ENCODE data around the gene SNCAIP.
"Not testable (repeated sequence)": the region's sequence is repeated elsewhere in the genome, so short reads cannot be mapped to it uniquely, and the experiment has no call there.

The SNCAIP gene

DNA sequence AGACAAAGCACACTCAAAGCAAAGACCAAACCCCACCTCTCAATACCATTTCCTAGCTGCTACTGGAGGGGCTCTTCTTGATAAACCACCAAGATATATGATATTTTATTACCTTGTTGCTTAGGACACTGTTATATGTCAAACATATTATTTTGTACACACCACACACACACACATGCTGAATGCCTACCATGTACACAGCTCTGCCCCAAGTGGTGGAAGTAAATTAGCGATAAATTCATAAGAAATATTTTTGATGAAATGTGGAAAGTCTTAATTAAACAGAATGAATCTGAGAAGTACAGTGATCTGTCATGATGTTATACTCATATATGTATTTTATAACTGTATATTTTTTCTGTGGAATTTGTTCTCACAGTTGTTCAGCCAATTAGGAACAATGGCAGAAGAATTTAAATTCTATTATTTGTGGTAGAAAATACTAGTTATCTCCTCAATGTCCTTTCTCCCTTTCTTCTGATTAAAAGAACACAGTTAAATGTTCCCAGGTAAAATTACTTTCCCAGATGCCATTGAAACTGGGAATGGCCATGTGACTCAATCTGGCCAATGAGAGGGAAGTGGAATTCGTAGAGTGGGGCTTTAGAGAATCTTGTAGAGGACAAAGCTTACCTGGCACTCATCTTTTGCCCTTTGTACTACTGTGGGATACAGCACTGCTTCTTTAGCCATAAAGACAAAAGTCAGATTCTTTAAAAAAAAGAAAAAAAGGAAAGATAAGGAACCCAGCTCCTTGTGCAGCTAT is 156.5 kb downstream of the SNCAIP start:
- no peak for DNase-seq

DNA sequence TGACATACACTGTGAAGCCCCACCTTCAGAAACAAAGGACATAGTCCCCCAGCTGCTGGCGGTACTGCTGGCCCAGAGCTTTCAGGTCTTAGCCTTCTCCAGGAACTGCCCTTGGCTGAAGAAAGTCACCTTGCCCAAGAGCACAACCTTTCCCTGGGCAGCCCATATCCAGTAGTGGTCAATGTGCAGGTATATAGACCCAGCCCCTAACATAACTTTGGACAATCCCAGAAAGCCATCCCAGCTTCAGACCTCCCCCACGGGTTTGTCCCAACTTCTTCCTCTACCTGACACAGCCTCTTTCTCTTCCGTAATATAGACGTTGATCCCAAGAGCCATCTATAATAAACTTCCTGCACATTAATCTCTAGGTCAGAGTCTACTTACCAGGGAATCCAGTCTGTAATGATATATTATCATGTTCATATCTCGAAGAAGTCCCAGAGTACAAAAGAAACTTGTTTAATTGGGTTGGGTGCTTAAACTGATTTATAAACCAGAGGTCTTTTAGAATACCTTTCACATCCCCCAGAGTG is 157.4 kb downstream of the SNCAIP start:
- DNase-seq, result no peak

DNA sequence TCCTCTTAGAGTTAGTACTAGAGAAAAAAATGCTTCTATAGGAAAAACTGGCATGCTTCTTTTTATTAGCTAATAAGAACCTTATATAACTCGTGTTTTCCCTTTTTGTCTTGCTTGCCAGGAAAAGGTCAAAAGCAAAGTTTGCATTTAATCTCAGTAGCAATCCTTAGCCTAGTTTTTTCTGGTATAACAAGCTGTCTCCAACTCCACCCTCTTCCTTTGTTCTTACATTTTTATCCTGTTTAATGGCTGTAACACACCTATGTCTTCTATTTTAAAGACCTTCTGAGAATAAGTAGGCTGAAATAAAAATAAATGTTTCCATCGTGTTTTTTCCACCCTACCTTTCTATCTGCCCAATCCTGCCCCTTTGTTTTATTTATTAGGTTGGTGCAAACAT is 158.3 kb downstream of the SNCAIP start:
- DNase-seq, result no peak

DNA sequence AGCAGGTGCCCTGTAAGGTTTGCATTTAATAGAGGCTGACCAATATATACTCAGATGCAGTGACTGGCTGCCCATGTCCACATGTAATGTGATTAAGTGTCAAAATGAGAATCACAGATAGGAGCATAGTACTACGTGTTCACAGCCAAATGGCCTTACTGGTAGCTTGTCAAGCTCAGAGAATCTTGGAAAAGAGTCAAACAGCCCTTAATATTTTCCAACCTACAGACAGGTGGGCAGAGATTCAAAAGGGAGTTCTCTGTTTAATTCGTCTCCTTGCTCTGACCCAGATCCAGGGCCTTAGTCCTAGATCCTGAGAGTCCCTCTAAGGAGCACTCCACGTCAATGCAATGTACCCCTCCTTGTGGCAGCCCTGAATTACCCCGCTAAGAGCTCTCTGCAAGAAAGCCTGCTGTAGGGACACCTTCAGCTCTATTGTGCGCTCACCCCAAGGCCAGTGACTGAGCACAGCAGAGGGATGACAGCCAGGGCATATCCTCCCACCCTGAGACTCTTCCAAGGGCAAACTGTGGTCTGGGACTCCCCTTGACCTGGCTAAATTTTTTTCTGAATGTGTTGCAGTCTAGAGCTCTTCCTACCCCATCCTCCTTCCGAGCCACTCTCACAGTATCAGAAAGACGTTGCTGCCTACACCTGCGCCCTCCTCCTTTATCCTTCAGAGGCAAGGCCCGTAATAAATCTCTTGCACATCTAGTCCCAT is 159.2 kb downstream of the SNCAIP start:
- no peak for DNase-seq

DNA sequence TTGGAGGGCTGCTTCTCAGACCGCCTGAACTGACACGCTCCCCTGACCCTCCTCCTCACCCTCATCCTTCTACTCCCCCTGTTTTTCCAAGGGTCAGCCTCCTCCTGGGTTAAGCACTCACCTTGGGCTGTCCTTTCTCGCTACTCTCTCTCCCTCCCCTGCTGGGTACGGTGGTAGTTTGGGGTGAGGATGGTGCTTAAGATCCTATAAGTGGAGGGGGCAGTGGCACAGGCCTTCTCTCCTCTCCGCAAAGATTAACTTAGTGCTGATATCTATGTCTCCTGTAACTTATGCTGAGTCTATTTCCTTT is 159.7 kb downstream of the SNCAIP start:
- DNase-seq, result no peak

DNA sequence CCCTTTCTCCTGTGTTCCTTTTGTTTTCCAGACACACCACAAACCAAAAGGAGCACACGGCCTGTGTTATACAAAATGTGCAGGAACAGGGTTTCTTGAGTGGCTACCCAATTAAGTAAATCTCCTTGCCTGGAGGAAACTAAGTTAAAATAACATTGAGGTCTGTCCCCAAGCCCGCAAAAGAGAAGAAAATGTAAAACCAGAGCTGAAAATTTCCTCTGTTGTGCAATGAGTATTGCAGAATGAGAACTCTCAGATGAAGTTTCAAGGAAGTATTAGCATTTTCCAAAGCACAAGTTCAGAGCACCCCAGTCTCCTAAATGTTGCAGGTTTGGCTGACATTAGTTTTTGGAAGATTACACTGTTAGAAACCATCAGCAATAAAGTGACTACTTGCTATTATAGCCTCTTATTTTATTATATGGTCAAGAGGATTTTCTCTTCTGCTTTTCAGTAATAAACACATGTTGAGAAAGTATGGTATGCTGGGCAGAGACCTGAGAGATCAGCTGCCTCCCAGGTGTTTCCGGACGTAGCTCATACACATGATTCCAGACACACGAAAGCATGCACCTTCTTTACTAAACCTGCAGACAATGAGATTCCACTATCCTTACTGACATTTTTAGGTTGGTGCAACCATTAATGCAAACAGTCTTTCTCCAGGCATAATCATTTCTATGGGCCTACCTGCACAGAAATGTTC is 161.3 kb downstream of the SNCAIP start:
- DNase-seq, result no peak

DNA sequence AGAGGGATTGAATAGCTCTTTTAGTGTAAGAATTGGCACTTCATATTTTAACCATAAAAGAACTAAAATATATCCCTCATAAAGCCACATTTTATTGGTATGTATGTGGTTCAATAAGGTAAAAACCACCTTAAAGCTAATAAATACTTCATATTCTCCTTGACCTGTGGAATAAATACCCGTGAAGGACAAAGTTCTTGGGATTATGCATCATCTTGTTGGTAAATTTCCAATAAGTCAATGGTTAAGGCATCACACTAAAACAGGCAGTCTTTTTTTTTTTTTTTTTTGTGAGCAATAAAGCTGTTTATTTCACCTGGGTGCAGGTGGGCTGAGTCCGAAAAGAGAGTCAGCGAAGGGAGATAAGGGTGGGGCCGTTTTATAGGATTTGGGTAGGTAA is 161.9 kb downstream of the SNCAIP start:
- DNase-seq, result no peak

DNA sequence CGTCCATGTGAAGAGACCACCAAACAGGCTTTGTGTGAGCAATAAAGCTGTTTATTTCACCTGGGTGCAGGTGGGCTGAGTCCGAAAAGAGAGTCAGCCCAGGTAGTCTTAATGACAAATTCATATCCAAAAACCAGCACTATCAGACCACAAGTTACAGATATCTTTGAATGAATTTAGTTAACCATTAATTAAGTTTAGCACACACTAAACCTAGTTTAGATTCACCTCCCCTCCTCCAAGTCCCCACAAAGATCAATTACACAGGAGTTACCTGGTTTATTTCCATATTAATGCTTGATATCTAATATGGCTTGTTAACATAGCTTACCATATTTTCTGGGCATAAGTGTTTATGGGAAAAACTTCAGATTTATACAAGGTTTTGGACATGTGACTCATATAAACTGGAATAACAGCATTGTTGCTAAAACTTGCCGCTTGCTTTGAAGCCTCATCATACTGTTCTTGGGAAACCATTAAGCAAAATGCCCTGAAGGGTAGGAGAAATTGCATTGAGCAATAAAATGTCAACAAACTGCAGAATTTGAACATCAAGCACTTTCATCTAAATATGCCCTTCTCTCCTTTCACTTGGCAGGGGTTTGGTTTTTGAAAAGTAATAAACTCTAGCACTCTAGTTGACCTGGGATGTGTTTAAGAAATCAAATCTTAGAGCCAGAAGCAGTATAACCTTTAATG is 166.9 kb downstream of the SNCAIP start:
- DNase-seq, result no peak

DNA sequence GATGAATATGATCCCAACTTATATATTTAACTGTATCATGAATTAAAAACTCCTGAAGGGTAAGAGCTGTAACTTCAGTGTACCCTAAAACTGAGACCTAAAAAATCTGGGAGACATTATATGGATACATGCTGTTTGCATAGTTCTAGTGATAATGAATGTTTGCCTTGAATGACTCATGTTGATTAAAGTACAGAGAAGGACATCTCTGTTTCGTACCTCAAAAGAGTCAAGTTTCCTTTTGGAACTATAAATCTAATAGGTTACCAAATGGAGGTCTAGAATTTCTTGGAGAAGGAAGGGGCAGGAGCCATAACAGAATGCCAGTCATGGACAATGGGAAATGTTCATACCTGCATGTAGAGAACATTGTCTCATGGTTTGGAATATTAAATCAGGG is 168.1 kb downstream of the SNCAIP start:
- no peak for DNase-seq

DNA sequence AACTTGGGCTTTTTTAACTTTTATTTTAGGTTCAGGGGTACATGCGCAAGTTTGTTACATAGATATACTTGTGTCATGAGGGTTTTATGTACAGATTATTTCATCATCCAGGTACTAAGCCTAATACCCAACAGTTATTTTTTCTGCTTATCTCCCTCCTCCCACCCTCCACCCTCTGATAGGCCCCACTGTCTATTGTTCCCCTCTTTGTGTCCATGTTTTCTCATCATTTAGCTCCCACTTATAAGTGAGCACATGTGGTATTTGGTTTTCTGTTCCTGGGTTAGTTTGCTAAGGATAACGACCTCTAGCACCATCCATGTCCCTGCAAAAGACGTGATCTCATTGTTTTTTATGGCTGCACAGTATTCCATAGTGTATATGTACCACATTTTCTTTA is 172.1 kb downstream of the SNCAIP start:
- no peak for DNase-seq

DNA sequence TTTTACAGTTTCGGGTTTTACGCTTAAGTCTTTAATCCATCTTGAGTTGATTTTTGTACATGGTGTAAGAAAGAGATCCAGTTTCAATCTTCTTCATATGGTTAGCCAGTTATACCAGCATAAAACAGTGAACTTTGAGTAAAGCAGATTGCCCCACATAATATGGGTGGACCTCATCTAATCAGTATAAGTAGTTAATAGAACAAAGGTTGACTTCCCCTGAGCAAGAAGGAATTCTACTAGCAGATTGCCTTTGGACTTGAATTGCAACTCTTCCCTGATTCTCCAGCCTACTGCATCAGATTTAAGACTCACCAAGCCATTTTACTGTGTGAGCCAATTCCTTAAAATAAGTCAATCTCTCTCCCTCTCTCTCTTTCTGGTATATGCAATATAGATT is 173.2 kb downstream of the SNCAIP start:
- DNase-seq, result no peak

DNA sequence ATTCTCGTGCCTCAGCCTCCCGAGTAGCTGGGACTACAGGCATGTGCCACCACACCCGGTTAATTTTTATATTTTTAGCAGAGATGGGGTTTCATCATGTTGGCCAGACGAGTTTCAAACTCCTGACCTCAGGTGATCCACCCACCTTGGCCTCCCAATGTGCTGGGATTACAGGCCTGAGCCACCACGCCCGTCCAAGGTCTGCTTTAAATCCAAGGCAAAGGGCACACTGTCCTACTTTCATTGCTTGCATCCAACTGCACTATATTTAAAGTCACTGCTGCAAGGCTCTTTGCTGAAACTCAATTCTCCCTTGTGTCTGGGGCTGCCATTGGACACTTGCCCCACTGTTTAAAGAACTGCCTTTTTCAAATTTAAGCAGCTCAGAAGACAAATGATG is 174.6 kb downstream of the SNCAIP start:
- not testable (repeated sequence) for DNase-seq

DNA sequence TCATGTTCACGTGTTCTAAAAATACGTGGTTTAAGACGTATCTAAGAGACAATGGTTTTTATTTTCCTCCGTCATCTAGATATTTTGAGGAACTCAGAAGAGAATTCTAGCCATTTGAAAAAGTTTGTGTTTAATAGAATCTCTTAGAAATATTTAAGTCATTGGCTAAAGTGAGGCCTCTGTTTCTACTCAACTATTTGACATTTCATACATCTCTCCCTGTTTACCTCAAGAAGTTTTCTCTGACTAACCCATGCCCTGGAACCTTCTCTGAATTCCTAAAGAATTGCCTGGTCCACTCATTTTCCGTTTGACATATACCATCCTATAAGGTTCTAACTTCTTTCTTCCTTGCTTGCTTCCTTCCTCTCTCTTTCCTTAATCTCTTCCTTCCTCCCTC is 178.7 kb downstream of the SNCAIP start:
- no peak for DNase-seq

DNA sequence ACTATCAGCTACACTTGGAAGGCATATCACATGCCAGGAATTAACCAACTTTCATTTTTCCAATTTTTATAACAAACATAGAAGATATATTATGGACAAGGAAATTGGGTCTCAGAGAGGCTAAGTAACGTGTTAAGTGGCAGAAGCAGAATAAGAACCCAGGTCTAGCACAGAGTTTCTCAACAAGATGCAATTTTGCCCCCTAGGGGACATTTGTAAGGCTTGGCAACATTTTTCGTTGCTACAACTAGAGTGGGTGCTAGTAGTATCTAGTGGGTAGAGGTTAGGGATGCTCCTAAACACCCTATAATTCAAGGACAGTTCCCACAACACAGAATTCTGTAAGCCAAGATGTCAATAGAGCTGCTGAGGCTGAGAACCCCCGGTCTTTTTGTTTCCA is 180.6 kb downstream of the SNCAIP start:
- DNase-seq, result no peak

DNA sequence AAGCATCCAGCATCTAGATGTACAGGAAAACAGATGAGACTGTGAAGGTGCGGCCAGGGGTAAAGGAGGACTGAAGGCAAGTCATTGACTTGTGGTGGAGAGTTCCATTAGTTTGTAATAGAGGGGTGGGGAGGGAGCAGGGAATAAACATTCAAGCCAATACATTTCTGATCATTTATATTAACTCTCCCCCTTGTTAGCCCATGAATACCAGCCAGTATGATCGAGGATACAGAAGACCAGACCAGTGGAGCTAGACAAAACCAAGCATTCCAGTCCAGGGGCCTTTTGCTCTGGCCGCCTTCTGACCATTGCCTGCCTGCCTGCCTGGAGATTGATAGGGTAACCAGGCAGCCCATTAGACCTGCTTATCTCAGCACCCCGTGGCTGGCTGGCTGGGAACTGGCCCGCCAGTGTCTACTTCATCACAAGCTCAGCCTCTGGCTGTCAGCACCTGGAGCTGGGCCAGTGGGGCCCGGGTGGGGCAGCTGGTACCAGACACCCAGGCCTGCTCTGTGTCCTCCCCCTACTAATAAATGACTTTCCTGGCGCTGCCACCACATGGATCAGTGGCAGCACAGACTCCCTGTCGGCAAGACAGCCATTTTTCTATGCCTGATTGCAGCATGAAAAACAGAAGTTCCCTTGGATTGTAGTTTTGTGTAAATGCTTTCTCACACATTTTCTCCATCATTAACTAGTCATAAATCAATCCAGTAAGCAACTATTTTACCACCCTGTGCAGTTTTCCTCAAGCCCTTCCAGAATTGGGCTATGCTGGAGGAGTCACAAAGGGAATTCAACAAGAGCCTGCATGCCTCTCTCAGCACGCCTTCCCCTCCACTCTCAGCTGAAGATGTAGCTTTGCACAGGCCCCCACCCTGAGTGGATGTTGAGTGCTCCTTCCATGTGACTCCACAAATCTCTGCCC is 181.3 kb downstream of the SNCAIP start:
- no peak for DNase-seq

DNA sequence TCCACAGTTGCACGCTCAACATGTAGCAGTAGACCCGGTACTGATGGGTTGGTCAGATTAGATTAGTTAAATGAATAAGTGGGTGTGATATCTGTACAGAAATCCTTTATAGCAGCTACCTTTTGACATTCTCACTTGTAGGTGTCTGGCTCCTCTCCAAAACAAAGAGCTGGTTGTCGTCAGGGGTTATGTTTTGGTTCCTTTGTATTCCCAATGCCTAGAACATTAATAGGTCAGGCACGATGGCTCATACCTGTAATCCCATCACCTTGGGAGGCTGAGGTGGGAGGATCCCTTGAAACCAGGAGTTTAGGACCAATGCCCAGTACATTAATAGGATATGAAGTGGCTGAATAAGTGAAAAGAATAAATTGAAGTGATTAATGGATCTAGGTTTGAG is 182.1 kb downstream of the SNCAIP start:
- DNase-seq, result no peak

DNA sequence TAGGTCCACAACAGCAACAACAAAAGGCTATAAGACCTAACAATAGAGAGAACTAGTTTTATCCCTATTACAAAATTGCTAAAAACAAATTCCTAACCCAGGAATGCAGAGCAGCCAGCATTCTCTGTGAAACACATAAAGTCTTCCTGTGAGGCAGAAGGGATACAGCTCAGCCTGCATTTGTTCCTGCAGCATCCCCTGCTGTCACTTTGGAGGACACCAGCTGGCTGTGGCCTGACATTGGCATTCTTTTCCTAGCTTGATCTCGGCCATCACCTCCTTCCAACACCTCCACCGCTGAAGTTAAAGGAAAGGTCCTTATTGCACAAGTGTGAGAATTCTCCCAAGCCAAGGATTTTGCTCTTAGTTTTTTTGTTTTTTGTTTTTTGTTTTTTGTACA is 186.1 kb downstream of the SNCAIP start:
- peak; percentile 42 for DNase-seq

DNA sequence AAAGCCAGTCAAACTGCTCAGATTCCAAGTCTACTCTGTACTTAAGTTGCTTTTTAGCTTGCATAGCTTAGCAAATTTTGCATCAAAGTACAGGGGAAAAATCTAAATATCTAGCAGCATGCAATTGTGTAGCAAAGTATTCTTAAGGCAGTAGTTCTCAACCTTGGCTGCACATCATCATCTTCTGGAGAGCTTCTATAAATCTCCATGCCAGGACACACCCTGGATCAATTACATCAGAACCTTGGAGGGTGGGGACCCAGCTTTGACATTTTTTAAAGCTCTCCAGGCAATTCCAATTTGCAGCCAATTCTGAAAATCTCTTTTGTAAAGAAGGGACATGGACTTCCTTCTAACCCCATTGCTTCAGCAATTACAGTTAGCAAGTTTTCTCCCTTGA is 187.5 kb downstream of the SNCAIP start:
- no peak for DNase-seq

DNA sequence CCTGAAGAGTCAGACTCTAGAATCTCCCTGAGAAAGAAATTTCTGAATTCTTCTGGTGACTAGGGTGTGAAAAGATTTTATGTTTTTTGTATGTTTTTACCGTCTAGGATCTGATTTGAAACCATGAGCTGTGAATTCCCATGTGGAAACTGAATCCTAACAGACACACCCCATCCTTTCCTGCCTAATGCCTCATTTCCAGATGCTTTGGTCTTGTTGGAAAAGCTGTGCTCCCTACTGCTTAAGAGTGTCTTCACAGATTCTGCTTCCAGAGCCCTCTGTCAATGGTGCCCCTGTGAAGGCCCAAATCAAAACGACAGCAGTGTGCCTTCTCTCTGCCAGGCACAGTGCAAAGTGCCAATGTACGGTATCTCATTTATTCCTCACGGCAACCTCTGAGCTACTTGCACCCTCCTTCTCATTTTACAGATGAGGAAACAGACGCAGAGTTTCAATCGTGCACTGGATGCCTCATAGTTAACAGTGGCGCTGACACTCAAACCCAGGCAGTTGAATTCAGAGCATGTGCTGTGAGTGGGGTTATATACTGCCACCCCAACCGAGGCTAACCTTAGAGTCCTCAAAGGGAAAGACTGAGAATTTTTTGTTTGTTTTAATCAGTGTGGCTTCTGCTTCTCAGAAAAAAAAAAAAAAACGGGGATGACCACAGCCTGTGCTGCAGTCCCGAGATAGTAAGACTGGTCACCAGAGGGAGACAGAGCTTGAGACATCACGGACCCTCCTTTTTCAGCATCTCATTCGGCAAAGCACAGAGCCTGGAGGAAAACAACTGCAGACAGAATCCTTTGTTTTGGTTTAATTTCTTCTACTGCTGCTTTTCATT is 188.4 kb downstream of the SNCAIP start:
- DNase-seq, result peak; percentile 68

DNA sequence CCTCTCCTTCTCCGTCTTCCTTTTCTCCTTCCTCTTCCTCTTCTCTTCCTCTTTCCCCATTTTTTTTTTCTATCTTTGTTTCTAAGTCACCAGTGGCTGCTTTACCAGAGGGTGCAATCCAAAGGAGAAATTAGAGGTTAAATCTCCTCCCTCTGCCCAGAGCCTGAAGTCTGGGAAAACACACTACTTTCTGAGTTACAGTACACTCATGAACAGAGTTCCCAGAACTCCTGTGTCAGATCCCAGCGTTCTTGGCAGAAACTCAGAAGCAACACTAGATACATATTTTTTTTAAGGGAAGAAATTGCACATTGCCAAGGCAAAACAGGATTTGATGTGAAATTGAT is 189.0 kb downstream of the SNCAIP start:
- DNase-seq, result peak; percentile 43

DNA sequence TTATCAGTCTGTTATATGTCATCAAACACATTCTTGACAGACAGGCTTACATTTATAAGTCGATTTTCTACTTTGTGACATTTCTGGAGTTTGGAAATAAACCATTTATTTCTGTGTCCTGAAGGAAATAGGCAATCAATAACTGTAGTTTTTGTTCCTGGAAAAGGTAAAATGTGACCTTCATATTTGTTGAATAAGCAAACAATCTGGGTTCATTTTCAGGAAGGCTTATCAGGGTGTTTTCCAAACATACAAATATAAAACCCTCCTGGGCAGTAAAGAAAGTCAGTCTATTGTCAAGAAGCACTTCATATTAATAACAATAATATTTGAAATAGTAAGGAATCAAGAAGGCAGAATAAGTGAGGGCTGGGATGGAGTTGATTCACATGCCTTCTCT is 195.0 kb downstream of the SNCAIP start:
- DNase-seq, result no peak

All from fibroblast of skin of back (primary cell).